ENCODE measurements around the gene TFAP2D.

Gene TFAP2D

DNA sequence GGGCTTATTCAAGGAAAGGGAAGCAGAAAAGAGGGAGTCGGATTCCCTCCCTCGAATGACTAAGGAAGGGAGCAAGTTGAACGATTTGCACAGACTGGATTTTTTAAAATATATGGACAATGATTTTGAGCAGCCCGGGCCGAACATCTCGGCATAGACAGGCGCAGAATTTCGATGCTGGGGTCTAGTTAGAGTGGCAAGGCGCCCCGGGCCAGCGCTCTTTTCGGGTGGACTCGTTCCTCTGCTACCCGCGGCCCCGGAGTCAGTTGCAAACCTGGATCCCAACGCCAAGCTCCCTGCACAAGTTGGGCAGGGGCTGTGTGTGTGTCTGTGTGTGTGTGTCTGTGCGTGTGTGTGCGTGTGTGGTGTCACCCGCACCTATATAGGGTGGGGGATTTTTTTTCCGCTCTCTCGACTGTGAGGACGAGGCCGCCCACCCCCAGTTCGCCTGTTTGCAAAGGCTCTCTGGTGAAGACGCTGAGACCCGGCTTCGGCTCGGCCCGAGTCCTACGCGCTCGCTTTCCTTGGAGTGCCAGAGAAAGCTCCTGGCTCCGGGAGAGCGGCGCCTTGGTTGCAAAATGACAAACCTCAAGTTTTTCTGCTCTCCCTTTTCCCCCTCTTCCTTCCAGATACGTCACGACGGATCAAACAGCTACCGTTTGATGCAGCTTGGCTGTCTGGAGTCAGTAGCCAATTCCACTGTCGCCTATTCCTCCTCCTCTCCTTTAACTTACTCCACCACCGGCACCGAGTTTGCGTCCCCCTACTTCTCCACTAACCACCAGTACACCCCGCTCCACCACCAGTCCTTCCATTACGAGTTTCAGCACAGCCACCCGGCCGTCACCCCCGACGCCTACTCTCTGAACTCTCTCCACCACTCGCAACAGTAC, 1.4 kb downstream of the TFAP2D start:
- no peaks in the 10 kb centered on the region for H3K36me3 Mint-ChIP-seq (ENCODE audit: low read depth)
- peaks cover 11% of the 10 kb centered on the region for H3K4me1 Mint-ChIP-seq
- H3K27ac Mint-ChIP-seq = no peak overlapping the region
- no peak for DNase-seq
- H3K9me3 Mint-ChIP-seq = peaks cover 7% of the 10 kb centered on the region
- TF ChIP-seq, protein P1, sequence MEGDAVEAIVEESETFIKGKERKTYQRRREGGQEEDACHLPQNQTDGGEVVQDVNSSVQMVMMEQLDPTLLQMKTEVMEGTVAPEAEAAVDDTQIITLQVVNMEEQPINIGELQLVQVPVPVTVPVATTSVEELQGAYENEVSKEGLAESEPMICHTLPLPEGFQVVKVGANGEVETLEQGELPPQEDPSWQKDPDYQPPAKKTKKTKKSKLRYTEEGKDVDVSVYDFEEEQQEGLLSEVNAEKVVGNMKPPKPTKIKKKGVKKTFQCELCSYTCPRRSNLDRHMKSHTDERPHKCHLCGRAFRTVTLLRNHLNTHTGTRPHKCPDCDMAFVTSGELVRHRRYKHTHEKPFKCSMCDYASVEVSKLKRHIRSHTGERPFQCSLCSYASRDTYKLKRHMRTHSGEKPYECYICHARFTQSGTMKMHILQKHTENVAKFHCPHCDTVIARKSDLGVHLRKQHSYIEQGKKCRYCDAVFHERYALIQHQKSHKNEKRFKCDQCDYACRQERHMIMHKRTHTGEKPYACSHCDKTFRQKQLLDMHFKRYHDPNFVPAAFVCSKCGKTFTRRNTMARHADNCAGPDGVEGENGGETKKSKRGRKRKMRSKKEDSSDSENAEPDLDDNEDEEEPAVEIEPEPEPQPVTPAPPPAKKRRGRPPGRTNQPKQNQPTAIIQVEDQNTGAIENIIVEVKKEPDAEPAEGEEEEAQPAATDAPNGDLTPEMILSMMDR (IDR thresholded peaks at IDR 0.05) = no peak
- peaks cover 100% of the 10 kb centered on the region for H3K27me3 Mint-ChIP-seq (ENCODE audit: low read depth, poor library complexity)
- peak overlapping the region; percentile 51 for H3K4me3 Mint-ChIP-seq

DNA sequence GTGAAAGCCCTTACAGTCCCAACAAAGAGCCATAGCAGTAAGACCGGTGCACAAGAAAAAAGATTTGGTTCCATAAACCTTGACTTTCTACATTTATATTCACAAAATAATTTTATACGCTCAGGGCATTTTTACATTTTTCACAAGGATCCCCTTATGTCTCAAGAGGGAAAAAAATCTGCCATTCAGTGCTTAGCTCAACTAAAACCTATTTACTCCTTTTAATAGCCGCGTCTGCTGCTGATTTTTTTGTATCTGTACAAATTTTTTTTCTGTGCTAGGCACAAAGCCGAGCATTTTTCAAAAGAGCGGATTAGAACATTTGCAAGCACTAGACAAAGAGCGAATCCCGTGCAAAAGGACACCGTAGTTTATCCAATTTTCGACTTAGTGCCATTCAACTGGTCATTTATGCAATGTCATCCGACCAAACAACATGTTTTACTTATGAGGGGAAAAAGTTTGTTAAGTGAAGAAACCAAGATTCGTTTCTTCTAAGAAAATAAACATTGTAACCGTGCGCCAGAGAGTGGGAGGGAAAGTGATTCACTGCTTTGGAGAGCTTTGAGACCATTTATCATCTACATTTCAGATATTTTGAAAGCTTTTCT, 3.7 kb downstream of the TFAP2D start:
- Mint-ChIP-seq H3K4me3 (no peak overlapping the region), H3K27me3 (ENCODE audit: low read depth, poor library complexity) (peaks cover 100% of the 10 kb centered on the region), H3K4me1 (peaks cover 11% of the 10 kb centered on the region), H3K27ac (no peak overlapping the region), H3K9me3 (peaks cover 4% of the 10 kb centered on the region), H3K36me3 (ENCODE audit: low read depth) (no peaks in the 10 kb centered on the region)
- TF ChIP-seq, protein P1 (IDR thresholded peaks at IDR 0.05) = no peak
- no peak for DNase-seq

DNA sequence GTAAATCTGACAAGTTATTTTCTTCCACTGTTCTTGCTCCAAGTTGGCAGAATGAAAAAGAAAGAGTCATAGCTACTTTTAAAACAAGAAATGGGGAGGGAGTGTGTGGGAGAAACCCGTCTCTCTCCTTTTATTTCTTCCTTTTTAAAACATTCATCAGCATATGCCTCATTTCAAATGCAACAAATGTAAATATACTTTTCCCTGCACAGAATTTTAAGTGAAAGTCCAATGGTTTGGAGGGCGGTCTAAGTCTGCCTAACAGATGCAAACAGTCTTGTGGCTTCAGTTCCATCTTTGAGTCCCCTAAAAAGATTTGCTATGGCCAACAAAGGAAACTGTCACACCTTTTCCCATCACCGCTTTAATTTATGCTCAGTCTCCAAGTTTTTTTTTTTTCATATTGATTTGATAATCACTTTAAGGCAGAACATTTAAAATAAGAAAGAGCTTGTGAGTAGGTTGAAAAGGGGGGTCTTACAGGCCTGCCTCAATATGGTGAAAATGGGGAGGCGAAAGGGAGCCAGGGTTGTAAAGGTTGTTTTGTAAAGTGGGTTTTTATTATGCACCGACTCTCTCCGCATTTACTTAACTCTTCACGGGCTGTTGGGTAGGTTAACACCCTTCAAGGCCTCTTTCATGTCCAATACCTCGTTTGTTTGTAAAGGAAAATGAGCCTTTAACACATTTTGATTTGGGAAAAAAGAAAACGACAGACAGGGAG, 4.6 kb downstream of the TFAP2D start:
- H3K9me3 Mint-ChIP-seq = peaks cover 4% of the 10 kb centered on the region
- no peak overlapping the region for H3K27ac Mint-ChIP-seq
- H3K4me3 Mint-ChIP-seq = no peak overlapping the region
- H3K36me3 Mint-ChIP-seq (ENCODE audit: low read depth) = no peaks in the 10 kb centered on the region
- TF ChIP-seq, protein P1 (IDR thresholded peaks at IDR 0.05) = no peak
- peaks cover 11% of the 10 kb centered on the region for H3K4me1 Mint-ChIP-seq
- no peak for DNase-seq
- peaks cover 100% of the 10 kb centered on the region for H3K27me3 Mint-ChIP-seq (ENCODE audit: low read depth, poor library complexity)

DNA sequence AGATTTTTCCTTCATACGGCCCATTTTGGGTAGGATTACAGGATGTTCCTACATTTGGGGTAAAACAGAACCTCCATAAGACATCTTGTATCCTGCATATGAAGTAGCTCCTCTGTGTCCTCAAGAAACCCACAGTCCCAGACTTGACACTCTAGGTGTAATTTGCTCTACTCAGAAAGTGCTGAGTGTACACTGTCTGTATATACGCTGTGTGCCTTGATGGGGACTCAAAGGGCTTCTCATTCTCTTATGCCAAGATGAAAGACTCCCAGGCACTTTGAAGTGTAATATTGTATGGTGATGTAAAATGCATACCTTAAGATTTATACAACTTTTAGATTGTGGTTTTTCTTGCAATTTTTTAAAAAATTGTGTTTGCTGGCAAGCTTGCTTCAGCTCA, 5.2 kb downstream of the TFAP2D start:
- Mint-ChIP-seq H3K9me3 (peaks cover 4% of the 10 kb centered on the region), H3K4me3 (no peak overlapping the region), H3K4me1 (peaks cover 11% of the 10 kb centered on the region), H3K27me3 (ENCODE audit: low read depth, poor library complexity) (peaks cover 100% of the 10 kb centered on the region), H3K27ac (no peak overlapping the region), H3K36me3 (ENCODE audit: low read depth) (no peaks in the 10 kb centered on the region)
- DNase-seq = no peak
- TF ChIP-seq, protein P1 (IDR thresholded peaks at IDR 0.05) = no peak

DNA sequence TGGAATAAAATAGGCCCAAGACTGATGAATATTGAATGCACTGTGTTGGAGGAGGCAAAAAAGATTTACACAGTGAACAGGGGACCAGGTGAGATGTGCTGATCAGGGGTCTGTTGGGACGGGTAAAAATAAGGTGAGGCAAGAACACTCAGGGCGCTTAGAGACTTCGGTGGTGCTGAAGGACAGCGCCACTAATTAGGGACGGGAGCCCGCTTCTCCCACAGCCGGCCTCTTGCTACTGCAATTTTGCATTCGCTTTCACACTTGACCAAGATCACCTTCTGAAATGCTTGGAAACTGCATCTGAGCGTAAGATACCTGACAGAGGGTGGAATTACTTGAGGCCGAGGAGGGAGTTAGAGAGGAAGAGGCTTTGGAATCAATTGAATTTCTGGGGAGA, 7.3 kb downstream of the TFAP2D start:
- DNase-seq = peak; percentile 62
- Mint-ChIP-seq H3K4me3 (no peak overlapping the region), H3K27me3 (ENCODE audit: low read depth, poor library complexity) (peaks cover 100% of the 10 kb centered on the region)

More for the DNA sequence above, 7.3 kb downstream of the TFAP2D start:
- Mint-ChIP-seq H3K27ac (no peak overlapping the region), H3K36me3 (ENCODE audit: low read depth) (no peaks in the 10 kb centered on the region), H3K4me1 (peaks cover 7% of the 10 kb centered on the region), H3K9me3 (peaks cover 9% of the 10 kb centered on the region)
- TF ChIP-seq, protein P1 (IDR thresholded peaks at IDR 0.05) = no peak
